ENCODE data around the gene ROR2.

The ROR2 gene

GRCh38 chr9:91753711-91754110 is 196.3 kb downstream of the ROR2 start:
- intact Hi-C loops (cut with DNase I) = no loop called here
- DNase-seq = peak in 1 of 42 donors; percentile 21

GRCh38 chr9:91751922-91752321 is 198.1 kb downstream of the ROR2 start:
- DNase-seq = no peak
- intact Hi-C loops (cut with DNase I) = no loop called here

GRCh38 chr9:91750343-91750742 is 199.7 kb downstream of the ROR2 start:
- intact Hi-C loops (cut with DNase I) = no loop called here
- DNase-seq = peak in 6 of 42 donors; percentile 11 to 42 (median 18)

- peak in 1 of 42 donors; percentile 37 for DNase-seq
- intact Hi-C loops (cut with DNase I) = no loop called here
Measured at GRCh38 chr9:91746904-91747303, 203.1 kb downstream of the ROR2 start.

- peak in 1 of 42 donors; percentile 18 for DNase-seq
- intact Hi-C loops (cut with DNase I) = no loop called here
Measured at GRCh38 chr9:91746357-91746756, 203.7 kb downstream of the ROR2 start.

GRCh38 chr9:91744114-91744513 is 205.9 kb downstream of the ROR2 start:
- peak in 1 of 42 donors; percentile 38 for DNase-seq
- intact Hi-C loops (cut with DNase I) = no loop called here

GRCh38 chr9:91741522-91741921 is 208.5 kb downstream of the ROR2 start:
- no peak for DNase-seq
- intact Hi-C loops (cut with DNase I) = no loop called here

- intact Hi-C loops (cut with DNase I) = no loop called here
- DNase-seq = no peak
Measured at GRCh38 chr9:91740701-91741100, 209.3 kb downstream of the ROR2 start.

GRCh38 chr9:91736898-91737601 is 213.0 kb downstream of the ROR2 start:
- no peak for DNase-seq
- intact Hi-C loops (cut with DNase I) = no loop called here

GRCh38 chr9:91736311-91736710 is 213.7 kb downstream of the ROR2 start:
- no peak for DNase-seq
- intact Hi-C loops (cut with DNase I) = no loop called here

- no peak for DNase-seq
- intact Hi-C loops (cut with DNase I) = no loop called here
Measured at GRCh38 chr9:91735049-91735448, 215.0 kb downstream of the ROR2 start.

GRCh38 chr9:91734371-91734981 is 215.6 kb downstream of the ROR2 start:
- DNase-seq = peak; percentile 35 to 90 (median 78)
- intact Hi-C loops (cut with DNase I) = no loop called here

GRCh38 chr9:91733006-91733624 is 216.9 kb downstream of the ROR2 start:
- intact Hi-C loops (cut with DNase I) = no loop called here
- no peak for DNase-seq

GRCh38 chr9:91732187-91733005 is 217.6 kb downstream of the ROR2 start:
- intact Hi-C loops (cut with DNase I) = no loop called here
- DNase-seq = no peak

GRCh38 chr9:91730806-91731205 is 219.2 kb downstream of the ROR2 start:
- no peak for DNase-seq
- intact Hi-C loops (cut with DNase I) = no loop called here

GRCh38 chr9:91729558-91729842 is 220.5 kb downstream of the ROR2 start:
- no peak for DNase-seq
- intact Hi-C loops (cut with DNase I) = no loop called here

- intact Hi-C loops (cut with DNase I) = no loop called here
- DNase-seq = no peak
Measured at GRCh38 chr9:91727972-91728371, 222.1 kb downstream of the ROR2 start.

- peak in 6 of 42 donors; percentile 4 to 57 (median 30) for DNase-seq
- intact Hi-C loops (cut with DNase I) = no loop called here
Measured at GRCh38 chr9:91727316-91727861, 222.6 kb downstream of the ROR2 start.

- DNase-seq = peak in 1 of 42 donors; percentile 27
- intact Hi-C loops (cut with DNase I) = no loop called here
Measured at GRCh38 chr9:91726406-91727100, 223.5 kb downstream of the ROR2 start.

Data from head of caudate nucleus (tissue), 42 donors.